HepG2 (cell line): Measurements from ENCODE around the gene NOS1AP. TPM values are rescaled to one million over a fixed set of nuclear protein-coding genes. Genes with fewer than 3 reads are reported as not detected.

Experiments used
- ATF1 ChIP-seq: IDR thresholded peaks from 2 replicates; pipeline ENCODE4 v1.6.1; 2016; ENCODE audit warnings: mild to moderate bottlenecking, control low read depth
- BORCS8-MEF2B ChIP-seq: sonication (generic); formaldehyde crosslinking; IDR thresholded peaks from 2 replicates; pipeline ENCODE4 v1.8.0; 2022; ENCODE audit warnings: mild to moderate bottlenecking, missing genetic modification reagents
- FOXO1 ChIP-seq: sonication (generic); formaldehyde crosslinking; IDR thresholded peaks from 2 replicates; pipeline ENCODE4 v1.4.0; 2020; ENCODE audit warnings: missing genetic modification reagents
- HOXA3 ChIP-seq: sonication (generic); formaldehyde crosslinking; IDR thresholded peaks from 2 replicates; pipeline ENCODE4 v1.5.0; 2020; ENCODE audit warnings: missing genetic modification reagents
- JUNB ChIP-seq: sonication (generic); formaldehyde crosslinking; IDR thresholded peaks from 2 replicates; pipeline ENCODE4 v1.8.0; 2022; ENCODE audit warnings: missing genetic modification reagents, mild to moderate bottlenecking, borderline replicate concordance
- KAT2B ChIP-seq: fragments of 150-350 bp; IDR thresholded peaks from 2 replicates; pipeline ENCODE4 v1.6.1; 2014; ENCODE audit warnings: low read depth, low read length, borderline replicate concordance
- NFYC ChIP-seq: IDR thresholded peaks from 2 replicates; pipeline ENCODE4 v1.6.1; 2016; ENCODE audit warnings: missing genetic modification reagents, missing compliant biosample characterization
- PPARG ChIP-seq: conservative IDR thresholded peaks from 2 replicates; pipeline ENCODE4 v1.6.1; 2016; ENCODE audit warnings: missing biosample characterization, missing genetic modification reagents
- RCOR2 ChIP-seq: IDR thresholded peaks from 2 replicates; pipeline ENCODE4 v1.6.1; 2016; ENCODE audit warnings: missing biosample characterization, missing genetic modification reagents
- SKI ChIP-seq: fragments of 450-650 bp; IDR thresholded peaks from one replicate; pipeline ENCODE4 v1.6.1; 2018; ENCODE audit warnings: mild to moderate bottlenecking; ENCODE audit not compliant: partially characterized antibody
- SP4 ChIP-seq: sonication (generic); formaldehyde crosslinking; IDR thresholded peaks from 2 replicates; pipeline ENCODE4 v1.8.1; 2023; ENCODE audit warnings: mild to moderate bottlenecking, missing genetic modification reagents
- SRF ChIP-seq: IDR thresholded peaks from 2 replicates; pipeline ENCODE4 v1.6.1; 2011; ENCODE audit warnings: mild to moderate bottlenecking, low read depth, low read length, moderate library complexity
- ZBTB34 ChIP-seq: sonication (generic); formaldehyde crosslinking; IDR thresholded peaks from 2 replicates; pipeline ENCODE4 v1.8.0; 2022; ENCODE audit warnings: mild to moderate bottlenecking, missing genetic modification reagents
- ZNF160 ChIP-seq: sonication (generic); formaldehyde crosslinking; IDR thresholded peaks from 2 replicates; pipeline ENCODE4 v1.8.0; 2022; ENCODE audit warnings: mild to moderate bottlenecking, inconsistent platforms, missing genetic modification reagents
- ZNF235 ChIP-seq: sonication (generic); formaldehyde crosslinking; IDR thresholded peaks from 2 replicates; pipeline ENCODE4 v1.8.1; 2023; ENCODE audit warnings: mild to moderate bottlenecking, missing genetic modification reagents, borderline replicate concordance
- ZNF256 ChIP-seq: sonication (generic); formaldehyde crosslinking; conservative IDR thresholded peaks from 2 replicates; pipeline ENCODE4 v1.4.0; 2020; ENCODE audit warnings: missing genetic modification reagents
- ZNF282 ChIP-seq: fragments of 450-650 bp; IDR thresholded peaks from 2 replicates; pipeline ENCODE4 v1.6.1; 2018; ENCODE audit not compliant: partially characterized antibody
- ZNF326 ChIP-seq: sonication (generic); formaldehyde crosslinking; IDR thresholded peaks from 2 replicates; pipeline ENCODE4 v1.4.0; 2020; ENCODE audit warnings: missing genetic modification reagents, borderline replicate concordance
- ZNF333 ChIP-seq: sonication (generic); formaldehyde crosslinking; IDR thresholded peaks from 2 replicates; pipeline ENCODE4 v1.4.0; 2020; ENCODE audit warnings: mild to moderate bottlenecking, missing genetic modification reagents, borderline replicate concordance
- ZNF407 ChIP-seq: sonication (generic); formaldehyde crosslinking; IDR thresholded peaks from one replicate; pipeline ENCODE4 v1.5.1; 2020; ENCODE audit warnings: mild to moderate bottlenecking, missing genetic modification reagents; ENCODE audit errors: not compliant biosample characterization
- ZNF44 ChIP-seq: sonication (generic); formaldehyde crosslinking; IDR thresholded peaks from 2 replicates; pipeline ENCODE4 v1.5.1; 2020; ENCODE audit warnings: mild to moderate bottlenecking, missing genetic modification reagents
- ZNF530 ChIP-seq: sonication (generic); formaldehyde crosslinking; IDR thresholded peaks from 2 replicates; pipeline ENCODE4 v1.5.0; 2020; ENCODE audit warnings: low read depth, mild to moderate bottlenecking, missing genetic modification reagents
- ZNF772 ChIP-seq: sonication (generic); formaldehyde crosslinking; IDR thresholded peaks from 2 replicates; pipeline ENCODE4 v1.5.0; 2020; ENCODE audit warnings: mild to moderate bottlenecking, missing genetic modification reagents
- polyA plus RNA-seq, 8 experiments: library from polyadenylated mRNA; depleted of rRNA in 3 of 8; stranded (reverse) in 7 of 8; unstranded in 1 of 8; fragments of >200 nt; fragmentation: Illumina TruSeq in 4 of 8; extraction: Trizol in 4 of 8; gene quantifications; 2 replicates each; pipeline versions ENCODE4 v1.2.1 to v1.2.3, GENCODE V29; 2011 to 2016; ENCODE audit warnings: low read depth in 4 of 8, missing spikeins in 1 of 8, mixed read lengths in 1 of 8; ENCODE audit not compliant: insufficient read depth in 1 of 8
- total RNA-seq, 5 experiments: library from RNA; depleted of rRNA; stranded (reverse); fragments of >200 nt; fragmentation: Illumina TruSeq; extraction: Trizol; gene quantifications; 2 replicates each; pipeline ENCODE4 v1.2.3, GENCODE V29; 2016; ENCODE audit warnings: low read depth in 1 of 5
- TF ChIP-seq, protein P1 (sequence below): sonication (generic); formaldehyde crosslinking; IDR thresholded peaks from 2 replicates; pipeline ENCODE4 v1.8.0; 2022; ENCODE audit warnings: mild to moderate bottlenecking, missing genetic modification reagents, moderate library complexity

Gene NOS1AP
- total and polyA plus RNA-seq, 2 of the 13 experiments (the other 11 are each of a cell fraction or from before 2014, with no cell fraction given), result 2.0 to 3.3 TPM

GRCh38 chr1:162144853-162145252 lies 75.4 kb downstream of the NOS1AP start (continued):
- TF ChIP-seq ZNF407 (CRISPR knock-in tag) (no peak), ZNF44 (CRISPR knock-in tag) (no peak), HOXA3 (CRISPR knock-in tag) (no peak), PPARG (CRISPR knock-in tag) (no peak), ZNF235 (CRISPR knock-in tag) (no peak), ZNF160 (CRISPR knock-in tag) (no peak), JUNB (CRISPR knock-in tag) (no peak), ZNF333 (CRISPR knock-in tag) (no peak), SRF (no peak), ZNF282 (no peak), SKI (no peak), RCOR2 (CRISPR knock-in tag) (peak; percentile 25; the same call in 1 of the 2 replicates), ZNF772 (CRISPR knock-in tag) (no peak), ATF1 (CRISPR knock-in tag) (no peak), ZNF326 (CRISPR knock-in tag) (no peak), ZBTB34 (CRISPR knock-in tag) (no peak), NFYC (no peak), FOXO1 (CRISPR knock-in tag) (peak; percentile 42; the same call in 1 of the 2 replicates), BORCS8-MEF2B (no peak), SP4 (CRISPR knock-in tag) (no peak), KAT2B (no peak), ZNF530 (CRISPR knock-in tag) (no peak), ZNF256 (CRISPR knock-in tag) (no peak)
- TF ChIP-seq, protein P1, sequence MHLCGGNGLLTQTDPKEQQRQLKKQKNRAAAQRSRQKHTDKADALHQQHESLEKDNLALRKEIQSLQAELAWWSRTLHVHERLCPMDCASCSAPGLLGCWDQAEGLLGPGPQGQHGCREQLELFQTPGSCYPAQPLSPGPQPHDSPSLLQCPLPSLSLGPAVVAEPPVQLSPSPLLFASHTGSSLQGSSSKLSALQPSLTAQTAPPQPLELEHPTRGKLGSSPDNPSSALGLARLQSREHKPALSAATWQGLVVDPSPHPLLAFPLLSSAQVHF (CRISPR knock-in tag), result no peak
